SK-N-SH treated with all-trans-retinoic acid at 6 μM for 48 hours (cell line): Measurements from ENCODE around the gene KATNAL1.

Experiments used
- ARNTL ChIP-seq: fragments of 450-650 bp; formaldehyde crosslinking; IDR thresholded peaks from 2 replicates; pipeline ENCODE4 v1.5.0; 2020; ENCODE audit warnings: low read depth, mild to moderate bottlenecking, moderate library complexity, borderline replicate concordance
- BACH2 ChIP-seq: fragments of 250-450 bp; sonication (Bioruptor Pico); IDR thresholded peaks from 2 replicates; pipeline ENCODE4 v1.9.0; 2021; ENCODE audit warnings: mild to moderate bottlenecking, borderline replicate concordance
- CREB5 ChIP-seq: fragments of 250-450 bp; sonication (Bioruptor Pico); IDR thresholded peaks from 2 replicates; pipeline ENCODE4 v1.5.1; 2020; ENCODE audit warnings: low read depth, mild to moderate bottlenecking, moderate library complexity
- CSDC2 ChIP-seq: fragments of 250-450 bp; sonication (Bioruptor Pico); IDR thresholded peaks from 2 replicates; pipeline ENCODE4 v1.5.0; 2020; ENCODE audit warnings: mild to moderate bottlenecking, moderate library complexity
- CSRNP3 ChIP-seq: fragments of 250-450 bp; sonication (Bioruptor Pico); IDR thresholded peaks from 2 replicates; pipeline ENCODE4 v1.5.1; 2021; ENCODE audit warnings: mild to moderate bottlenecking, moderate library complexity
- PATZ1 ChIP-seq: fragments of 250-450 bp; sonication (Bioruptor Pico); IDR thresholded peaks from 2 replicates; pipeline ENCODE4 v1.8.0; 2020; ENCODE audit warnings: mild to moderate bottlenecking, moderate library complexity, borderline replicate concordance
- POU6F1 ChIP-seq: fragments of 250-450 bp; sonication (Bioruptor Pico); IDR thresholded peaks from 2 replicates; pipeline ENCODE4 v1.8.0; 2021; ENCODE audit warnings: low read depth, mild to moderate bottlenecking, moderate library complexity, borderline replicate concordance
- RARB ChIP-seq: fragments of 250-450 bp; sonication (Bioruptor Pico); IDR thresholded peaks from 2 replicates; pipeline ENCODE4 v1.8.0; 2021; ENCODE audit warnings: mild to moderate bottlenecking, moderate library complexity
- TCF4 ChIP-seq: fragments of 250-450 bp; sonication (Bioruptor Pico); IDR thresholded peaks from 2 replicates; pipeline ENCODE4 v1.8.0; 2021; ENCODE audit warnings: mild to moderate bottlenecking, moderate library complexity, borderline replicate concordance
- TOX ChIP-seq: fragments of 250-450 bp; sonication (Bioruptor Pico); IDR thresholded peaks from 2 replicates; pipeline ENCODE4 v1.8.0; 2021; ENCODE audit warnings: mild to moderate bottlenecking, moderate library complexity, borderline replicate concordance
- TSHZ2 ChIP-seq: fragments of 250-450 bp; sonication (Bioruptor Pico); IDR thresholded peaks from 2 replicates; pipeline ENCODE4 v1.5.0; 2020; ENCODE audit warnings: mild to moderate bottlenecking, moderate library complexity
- ZC3H10 ChIP-seq: fragments of 250-450 bp; sonication (Bioruptor Pico); IDR thresholded peaks from 2 replicates; pipeline ENCODE4 v1.5.1; 2021; ENCODE audit warnings: mild to moderate bottlenecking, moderate library complexity
- ZNF70 ChIP-seq: fragments of 450-650 bp; formaldehyde crosslinking; IDR thresholded peaks from 2 replicates; pipeline ENCODE4 v1.5.0; 2020; ENCODE audit warnings: mild to moderate bottlenecking, moderate library complexity
- ZNF8 ChIP-seq: fragments of 450-650 bp; formaldehyde crosslinking; IDR thresholded peaks from 2 replicates; pipeline ENCODE4 v1.5.0; 2020; ENCODE audit warnings: mild to moderate bottlenecking, moderate library complexity

GRCh38 chr13:30165071-30165470 is 142.3 kb downstream of the KATNAL1 start:
- TF ChIP-seq TSHZ2 (CRISPR knock-in tag) (no peak), TCF4 (CRISPR knock-in tag) (no peak), CREB5 (CRISPR knock-in tag) (no peak), CSRNP3 (CRISPR knock-in tag) (no peak), POU6F1 (no peak), ARNTL (CRISPR knock-in tag) (no peak), TOX (CRISPR knock-in tag) (no peak), ZC3H10 (CRISPR knock-in tag) (no peak), ZNF70 (no peak), PATZ1 (CRISPR knock-in tag) (no peak), BACH2 (CRISPR knock-in tag) (no peak), CSDC2 (CRISPR knock-in tag) (no peak), ZNF8 (CRISPR knock-in tag) (no peak), RARB (CRISPR knock-in tag) (no peak)
